ENCODE results near the gene PROSER3.
A peak's percentile ranks its signal among the peaks of the same experiment; 100 is the strongest.
"Not testable (repeated sequence)": the region's sequence is repeated elsewhere in the genome, so short reads cannot be mapped to it uniquely, and the experiment has no call there.

PROSER3 gene

GRCh38 chr19:35764432-35765315, 6.7 kb downstream of the PROSER3 start:
- H3K4me1 ChIP-seq (ENCODE audit: control insufficient read depth, insufficient read depth, low read length), result no peaks in the 10 kb centered on the region
- peaks cover 9% of the 10 kb centered on the region for H3K36me3 ChIP-seq (ENCODE audit: control insufficient read depth, insufficient read depth, low read length)
- no peak overlapping the region for H3K4me3 ChIP-seq (ENCODE audit: low read depth, low read length)
- H3K9me3 ChIP-seq (ENCODE audit: control insufficient read depth, insufficient read depth, low read length), result no peaks in the 10 kb centered on the region
- no peak overlapping the region for H3K9ac ChIP-seq (ENCODE audit: low read depth, low read length)
- H3K27me3 ChIP-seq (ENCODE audit: control insufficient read depth, insufficient read depth, low read length), result no peaks in the 10 kb centered on the region

GRCh38 chr19:35766571-35767104, 8.7 kb downstream of the PROSER3 start:
- no peak overlapping the region for H3K9ac ChIP-seq (ENCODE audit: low read depth, low read length)
- no peaks in the 10 kb centered on the region for H3K4me1 ChIP-seq (ENCODE audit: control insufficient read depth, insufficient read depth, low read length)
- H3K36me3 ChIP-seq (ENCODE audit: control insufficient read depth, insufficient read depth, low read length), result peaks cover 5% of the 10 kb centered on the region
- H3K4me3 ChIP-seq (ENCODE audit: low read depth, low read length), result no peak overlapping the region
- H3K9me3 ChIP-seq (ENCODE audit: control insufficient read depth, insufficient read depth, low read length), result no peaks in the 10 kb centered on the region
- no peaks in the 10 kb centered on the region for H3K27me3 ChIP-seq (ENCODE audit: control insufficient read depth, insufficient read depth, low read length)

GRCh38 chr19:35767288-35768081, 9.5 kb downstream of the PROSER3 start:
- H3K9me3 ChIP-seq (ENCODE audit: control insufficient read depth, insufficient read depth, low read length), result no peaks in the 10 kb centered on the region
- no peaks in the 10 kb centered on the region for H3K27me3 ChIP-seq (ENCODE audit: control insufficient read depth, insufficient read depth, low read length)
- no peak overlapping the region for H3K9ac ChIP-seq (ENCODE audit: low read depth, low read length)
- no peaks in the 10 kb centered on the region for H3K36me3 ChIP-seq (ENCODE audit: control insufficient read depth, insufficient read depth, low read length)
- H3K4me1 ChIP-seq (ENCODE audit: control insufficient read depth, insufficient read depth, low read length), result no peaks in the 10 kb centered on the region
- peak overlapping the region; percentile 22 for H3K4me3 ChIP-seq (ENCODE audit: low read depth, low read length)

- Histone ChIP-seq H3K4me1 (ENCODE audit: control insufficient read depth, insufficient read depth, low read length) (no peaks in the 10 kb centered on the region), H3K9ac (ENCODE audit: low read depth, low read length) (no peak overlapping the region), H3K9me3 (ENCODE audit: control insufficient read depth, insufficient read depth, low read length) (no peaks in the 10 kb centered on the region), H3K4me3 (ENCODE audit: low read depth, low read length) (no peak overlapping the region), H3K27me3 (ENCODE audit: control insufficient read depth, insufficient read depth, low read length) (peaks cover 2% of the 10 kb centered on the region), H3K36me3 (ENCODE audit: control insufficient read depth, insufficient read depth, low read length) (no peaks in the 10 kb centered on the region)
Measured at GRCh38 chr19:35768082-35768421, 10.1 kb downstream of the PROSER3 start.

- not testable (repeated sequence) for H3K9me3 ChIP-seq (ENCODE audit: control insufficient read depth, insufficient read depth, low read length); H3K9ac ChIP-seq (ENCODE audit: low read depth, low read length); H3K4me3 ChIP-seq (ENCODE audit: low read depth, low read length); H3K4me1 ChIP-seq (ENCODE audit: control insufficient read depth, insufficient read depth, low read length); H3K36me3 ChIP-seq (ENCODE audit: control insufficient read depth, insufficient read depth, low read length)
- H3K27me3 ChIP-seq (ENCODE audit: control insufficient read depth, insufficient read depth, low read length), result peaks cover 15% of the 10 kb centered on the region
Measured at GRCh38 chr19:35772362-35772761, 14.4 kb downstream of the PROSER3 start.

- Histone ChIP-seq H3K9ac (ENCODE audit: low read depth, low read length) (no peak overlapping the region), H3K4me1 (ENCODE audit: control insufficient read depth, insufficient read depth, low read length) (peaks cover 8% of the 10 kb centered on the region), H3K36me3 (ENCODE audit: control insufficient read depth, insufficient read depth, low read length) (no peaks in the 10 kb centered on the region), H3K9me3 (ENCODE audit: control insufficient read depth, insufficient read depth, low read length) (no peaks in the 10 kb centered on the region), H3K4me3 (ENCODE audit: low read depth, low read length) (no peak overlapping the region), H3K27me3 (ENCODE audit: control insufficient read depth, insufficient read depth, low read length) (peaks cover 20% of the 10 kb centered on the region)
Measured at GRCh38 chr19:35773020-35773806, 15.2 kb downstream of the PROSER3 start.

GRCh38 chr19:35774274-35775045, 16.5 kb downstream of the PROSER3 start:
- Histone ChIP-seq H3K4me1 (ENCODE audit: control insufficient read depth, insufficient read depth, low read length) (peaks cover 8% of the 10 kb centered on the region), H3K27me3 (ENCODE audit: control insufficient read depth, insufficient read depth, low read length) (peaks cover 20% of the 10 kb centered on the region), H3K9ac (ENCODE audit: low read depth, low read length) (no peak overlapping the region), H3K4me3 (ENCODE audit: low read depth, low read length) (peak overlapping the region; percentile 8), H3K9me3 (ENCODE audit: control insufficient read depth, insufficient read depth, low read length) (no peaks in the 10 kb centered on the region), H3K36me3 (ENCODE audit: control insufficient read depth, insufficient read depth, low read length) (no peaks in the 10 kb centered on the region)

- H3K4me3 ChIP-seq (ENCODE audit: low read depth, low read length), result peak overlapping the region; percentile 8
- peaks cover 20% of the 10 kb centered on the region for H3K27me3 ChIP-seq (ENCODE audit: control insufficient read depth, insufficient read depth, low read length)
- H3K9me3 ChIP-seq (ENCODE audit: control insufficient read depth, insufficient read depth, low read length), result no peaks in the 10 kb centered on the region
- H3K4me1 ChIP-seq (ENCODE audit: control insufficient read depth, insufficient read depth, low read length), result peaks cover 8% of the 10 kb centered on the region
- H3K36me3 ChIP-seq (ENCODE audit: control insufficient read depth, insufficient read depth, low read length), result no peaks in the 10 kb centered on the region
- no peak overlapping the region for H3K9ac ChIP-seq (ENCODE audit: low read depth, low read length)
Measured at GRCh38 chr19:35775046-35775297, 17.0 kb downstream of the PROSER3 start.

GRCh38 chr19:35775298-35776101, 17.5 kb downstream of the PROSER3 start, which contains the start of gene ARHGAP33:
TSS of gene ARHGAP33 (plus strand) at chr19:35775564. CDS start at chr19:35775659, 95 bp downstream.
- Histone ChIP-seq H3K27me3 (ENCODE audit: control insufficient read depth, insufficient read depth, low read length) (peaks cover 20% of the 10 kb centered on the region), H3K4me3 (ENCODE audit: low read depth, low read length) (peak within 1 kb of the TSS; percentile 55), H3K9ac (ENCODE audit: low read depth, low read length) (no peak within 1 kb of the TSS), H3K9me3 (ENCODE audit: control insufficient read depth, insufficient read depth, low read length) (no peaks in the 10 kb centered on the region), H3K36me3 (ENCODE audit: control insufficient read depth, insufficient read depth, low read length) (no peaks in the 10 kb centered on the region), H3K4me1 (ENCODE audit: control insufficient read depth, insufficient read depth, low read length) (peaks cover 8% of the 10 kb centered on the region)

GRCh38 chr19:35776102-35776788, 18.3 kb downstream of the PROSER3 start:
- Histone ChIP-seq H3K9me3 (ENCODE audit: control insufficient read depth, insufficient read depth, low read length) (no peaks in the 10 kb centered on the region), H3K36me3 (ENCODE audit: control insufficient read depth, insufficient read depth, low read length) (no peaks in the 10 kb centered on the region), H3K4me3 (ENCODE audit: low read depth, low read length) (peak overlapping the region; percentile 55), H3K27me3 (ENCODE audit: control insufficient read depth, insufficient read depth, low read length) (peaks cover 20% of the 10 kb centered on the region), H3K4me1 (ENCODE audit: control insufficient read depth, insufficient read depth, low read length) (peaks cover 8% of the 10 kb centered on the region), H3K9ac (ENCODE audit: low read depth, low read length) (no peak overlapping the region)

All from iPS-15b (cell line).